ENCODE data around the gene ATE1.
"Not testable (repeated sequence)": the region's sequence is repeated elsewhere in the genome, so short reads cannot be mapped to it uniquely, and the experiment has no call there.

ATE1 gene

GRCh38 chr10:121828045-121828444, 99.8 kb downstream of the ATE1 start:
- DNase-seq = no peak

GRCh38 chr10:121826773-121827172, 101.1 kb downstream of the ATE1 start:
- DNase-seq = not testable (repeated sequence)

GRCh38 chr10:121823993-121824463, 103.8 kb downstream of the ATE1 start:
- peak; percentile 37 for DNase-seq

GRCh38 chr10:121822724-121823123, 105.1 kb downstream of the ATE1 start:
- DNase-seq = no peak

- DNase-seq = no peak
Measured at GRCh38 chr10:121822180-121822579, 105.7 kb downstream of the ATE1 start.

- no peak for DNase-seq
Measured at GRCh38 chr10:121819049-121819448, 108.8 kb downstream of the ATE1 start.

GRCh38 chr10:121818599-121818998, 109.2 kb downstream of the ATE1 start:
- DNase-seq = no peak

GRCh38 chr10:121816197-121816596, 111.6 kb downstream of the ATE1 start:
- no peak for DNase-seq

- no peak for DNase-seq
Measured at GRCh38 chr10:121813857-121814256, 114.0 kb downstream of the ATE1 start.

- peak; percentile 9 for DNase-seq
Measured at GRCh38 chr10:121813211-121813815, 114.5 kb downstream of the ATE1 start.

- DNase-seq = no peak
Measured at GRCh38 chr10:121812031-121812430, 115.8 kb downstream of the ATE1 start.

GRCh38 chr10:121811386-121811785, 116.4 kb downstream of the ATE1 start:
- DNase-seq = no peak

GRCh38 chr10:121808835-121809234, 119.0 kb downstream of the ATE1 start:
- DNase-seq = no peak

- peak; percentile 94 for DNase-seq
Measured at GRCh38 chr10:121804460-121804859, 123.4 kb downstream of the ATE1 start.

- no peak for DNase-seq
Measured at GRCh38 chr10:121803611-121804010, 124.2 kb downstream of the ATE1 start.

GRCh38 chr10:121800831-121801230, 127.0 kb downstream of the ATE1 start:
- DNase-seq = no peak

GRCh38 chr10:121800146-121800545, 127.7 kb downstream of the ATE1 start:
- no peak for DNase-seq

- DNase-seq = no peak
Measured at GRCh38 chr10:121797490-121797889, 130.3 kb downstream of the ATE1 start.

GRCh38 chr10:121796342-121796741, 131.5 kb downstream of the ATE1 start:
- DNase-seq = no peak

- no peak for DNase-seq
Measured at GRCh38 chr10:121792198-121792597, 135.6 kb downstream of the ATE1 start.

GRCh38 chr10:121791761-121792160, 136.1 kb downstream of the ATE1 start:
- no peak for DNase-seq

GRCh38 chr10:121788717-121789116, 139.1 kb downstream of the ATE1 start:
- DNase-seq = no peak

GRCh38 chr10:121788115-121788514, 139.7 kb downstream of the ATE1 start:
- no peak for DNase-seq

- no peak for DNase-seq
Measured at GRCh38 chr10:121787169-121787568, 140.7 kb downstream of the ATE1 start.

- DNase-seq = no peak
Measured at GRCh38 chr10:121783782-121784372, 144.0 kb downstream of the ATE1 start.
